H7 (cell line): ENCODE measurements around the gene FBXL5. TPM values are rescaled to one million over a fixed set of nuclear protein-coding genes. Genes with fewer than 3 reads are reported as not detected.

Experiments
- DNase-seq: peaks from one replicate; pipeline ENCODE4 v3.0.0; 2012
- H3K27me3 ChIP-seq: 2 replicates; pipeline ENCODE4 v1.6.0; 2011; ENCODE audit warnings: mild to moderate bottlenecking, low read length; ENCODE audit not compliant: control insufficient read depth, insufficient read depth
- H3K36me3 ChIP-seq: replicated peaks from 2 replicates; pipeline ENCODE4 v1.5.1; 2011; ENCODE audit warnings: low read length; ENCODE audit not compliant: control insufficient read depth, insufficient read depth
- H3K4me3 ChIP-seq: 2 replicates; pipeline ENCODE4 v1.5.1; 2011; ENCODE audit warnings: low read depth, mild to moderate bottlenecking, control low read depth, low read length, moderate library complexity; ENCODE audit not compliant: insufficient read depth
- total RNA-seq: library from RNA; depleted of rRNA; stranded (reverse); fragments of >200 nt; shearing (Covaris generic); gene quantifications from 2 replicates; pipeline ENCODE4 v1.2.3, GENCODE V29; 2014; rRNA removed

Gene FBXL5
- total RNA-seq, 1 experiment from 2014 or later, result 91.6 TPM

- Histone ChIP-seq H3K36me3 (no peaks in the 10 kb centered on the region), H3K27me3 (no peaks in the 10 kb centered on the region), H3K4me3 (no peak overlapping the region)
- DNase-seq, result no peak
Measured at GRCh38 chr4:15577508-15577907, 77.6 kb downstream of the FBXL5 start.

- Histone ChIP-seq H3K36me3 (no peaks in the 10 kb centered on the region), H3K27me3 (no peaks in the 10 kb centered on the region), H3K4me3 (no peak overlapping the region)
- DNase-seq, result no peak
Measured at GRCh38 chr4:15575966-15576365, 79.2 kb downstream of the FBXL5 start.

- 0 out of 2 replicates have a peak, but pooled peaks cover 1% of the 10 kb centered on the region for H3K36me3 ChIP-seq
- DNase-seq, result no peak
- H3K27me3 ChIP-seq, result no peaks in the 10 kb centered on the region
- H3K4me3 ChIP-seq, result no peak overlapping the region
Measured at GRCh38 chr4:15569746-15570145, 85.4 kb downstream of the FBXL5 start.

DNA sequence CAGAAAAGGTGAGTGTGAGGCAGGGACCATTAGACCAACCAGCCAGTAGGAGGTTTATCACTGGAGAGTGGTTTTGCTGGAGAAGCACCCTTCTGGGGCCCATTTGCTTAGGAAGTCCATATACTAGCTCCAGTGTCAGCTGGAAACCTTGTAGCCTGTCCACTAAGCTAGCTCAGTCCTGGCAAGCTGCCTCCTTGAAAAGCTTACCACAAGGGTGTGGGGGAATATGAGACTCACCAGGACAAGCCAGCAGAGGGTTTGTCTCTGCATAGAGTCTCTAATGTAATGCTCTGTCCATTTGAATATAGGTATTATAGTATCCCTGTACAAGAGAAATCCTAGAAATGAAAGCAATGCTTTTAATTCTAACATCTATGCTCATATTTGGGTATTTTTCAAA is 86.3 kb downstream of the FBXL5 start:
- H3K36me3 ChIP-seq, result 0 out of 2 replicates have a peak, but pooled peaks cover 1% of the 10 kb centered on the region
- no peaks in the 10 kb centered on the region for H3K27me3 ChIP-seq
- no peak for DNase-seq
- H3K4me3 ChIP-seq, result no peak overlapping the region

DNA sequence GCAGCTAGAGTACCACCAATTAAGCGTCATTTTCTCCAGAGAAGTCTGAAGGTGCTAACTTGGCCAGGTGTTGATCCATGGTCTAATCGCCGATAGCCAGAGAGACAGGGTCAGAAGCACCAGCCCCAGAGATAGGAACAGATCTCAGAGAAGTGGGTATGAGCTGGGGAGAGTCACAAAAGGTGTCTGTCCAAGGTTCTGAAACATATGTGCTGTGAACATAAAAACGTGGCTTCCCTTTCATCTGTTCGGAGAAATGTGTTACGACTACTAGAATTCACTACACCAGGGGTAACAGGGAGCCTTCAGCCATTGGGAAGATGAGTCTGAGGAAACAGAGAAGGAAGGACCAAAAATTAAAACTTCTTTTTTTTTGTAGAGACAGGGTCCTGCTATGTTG is 91.3 kb downstream of the FBXL5 start:
- DNase-seq, result no peak
- Histone ChIP-seq H3K27me3 (no peaks in the 10 kb centered on the region), H3K4me3 (no peak overlapping the region), H3K36me3 (0 out of 2 replicates have a peak, but pooled peaks cover 1% of the 10 kb centered on the region)

DNA sequence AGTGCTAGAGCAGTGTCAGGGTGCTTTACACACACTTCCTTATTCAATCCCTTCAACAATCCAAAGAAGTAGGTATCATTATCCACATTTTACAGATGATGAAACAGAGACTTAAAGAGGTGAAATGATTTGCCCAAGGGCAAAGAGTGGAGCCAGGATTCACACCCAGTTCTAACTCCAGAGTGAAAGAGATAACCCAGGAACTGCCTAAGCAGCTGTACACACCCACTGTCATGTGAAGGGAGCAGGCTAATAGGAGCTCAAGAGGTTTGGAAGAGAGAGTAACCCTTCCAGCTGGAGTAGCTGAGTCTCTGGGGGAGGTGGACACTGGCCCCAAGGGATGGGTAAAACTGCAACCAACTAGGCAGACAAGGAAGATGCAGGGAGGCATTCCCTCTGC is 92.5 kb downstream of the FBXL5 start:
- Histone ChIP-seq H3K4me3 (no peak overlapping the region), H3K36me3 (no peaks in the 10 kb centered on the region; the same call in 1 of the 2 replicates), H3K27me3 (no peaks in the 10 kb centered on the region)
- no peak for DNase-seq

DNA sequence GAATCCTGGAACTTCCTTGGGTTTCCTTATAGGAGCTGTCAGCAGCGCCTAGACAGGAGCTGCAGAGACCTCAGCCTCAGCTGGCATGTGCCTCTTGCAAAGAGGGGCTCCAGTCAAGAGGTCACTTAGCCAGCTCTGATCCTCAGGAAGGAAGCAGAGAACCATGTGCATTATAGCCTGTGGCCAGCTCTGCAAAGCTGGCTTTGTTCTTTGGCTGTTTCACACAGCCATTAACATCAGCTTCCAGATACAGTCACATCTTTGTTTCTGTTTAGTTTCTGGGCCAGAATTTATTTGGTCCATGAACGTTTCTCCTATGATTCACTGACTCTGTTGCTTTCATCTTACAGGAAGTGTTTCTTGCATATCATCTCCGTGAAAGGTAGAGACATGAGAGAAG is 93.0 kb downstream of the FBXL5 start:
- no peak overlapping the region for H3K4me3 ChIP-seq
- no peaks in the 10 kb centered on the region; the same call in 1 of the 2 replicates for H3K36me3 ChIP-seq
- DNase-seq, result no peak
- no peaks in the 10 kb centered on the region for H3K27me3 ChIP-seq

DNA sequence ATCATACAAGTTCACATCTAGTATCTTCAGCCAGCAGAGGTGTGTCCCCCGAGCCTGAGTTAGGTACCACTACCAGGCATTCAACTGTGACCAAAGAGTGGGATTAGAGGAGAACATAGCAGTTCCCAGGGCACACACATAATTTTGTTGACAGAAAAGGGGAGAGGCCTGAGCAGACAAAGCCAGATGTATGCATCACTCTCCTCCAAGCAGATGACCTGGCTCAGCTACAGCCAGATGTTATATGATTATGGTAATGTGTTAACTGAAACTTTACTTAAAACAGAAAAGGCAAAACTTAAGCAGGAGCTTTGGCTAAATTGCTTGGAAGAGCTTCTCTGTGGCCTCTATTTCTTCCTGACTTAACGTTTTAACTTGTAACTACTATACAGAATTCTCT is 96.6 kb downstream of the FBXL5 start:
- no peaks in the 10 kb centered on the region for H3K27me3 ChIP-seq

GRCh38 chr4:15557786-15558550 is 97.2 kb downstream of the FBXL5 start:
- Histone ChIP-seq H3K36me3 (no peaks in the 10 kb centered on the region; the same call in 1 of the 2 replicates), H3K27me3 (no peaks in the 10 kb centered on the region), H3K4me3 (no peak overlapping the region)
- DNase-seq, result no peak

More for the DNA sequence above, 96.6 kb downstream of the FBXL5 start:
- Histone ChIP-seq H3K36me3 (no peaks in the 10 kb centered on the region; the same call in 1 of the 2 replicates), H3K4me3 (no peak overlapping the region)
- DNase-seq, result no peak

- no peaks in the 10 kb centered on the region for H3K27me3 ChIP-seq
- no peak for DNase-seq
- no peak overlapping the region for H3K4me3 ChIP-seq
- H3K36me3 ChIP-seq, result no peaks in the 10 kb centered on the region; the same call in 1 of the 2 replicates
Measured at GRCh38 chr4:15556511-15557092, 98.6 kb downstream of the FBXL5 start.

Other genes with a start within 250 kb of the FBXL5 start
- 0.07 TPM in 1 of 2 replicates, not detected in the other for gene C1QTNF7, start 227.3 kb downstream of the FBXL5 start, total RNA-seq
- gene CC2D2A, start 185.5 kb downstream of the FBXL5 start, total RNA-seq, result 9.6 and 12.9 TPM in 2 replicates
- gene FAM200B, start 26.5 kb upstream of the FBXL5 start, total RNA-seq, result 39.5 and 61.0 TPM in 2 replicates
- gene BST1, start 47.7 kb upstream of the FBXL5 start, total RNA-seq, result 0.80 and 1.00 TPM in 2 replicates
- gene CD38, start 123.0 kb upstream of the FBXL5 start, total RNA-seq, result 0.15 and 1.1 TPM in 2 replicates